Measurements from ENCODE around the gene LAMA3. TPM values are rescaled to one million over a fixed set of nuclear protein-coding genes. Genes with fewer than 3 reads are reported as not detected.

LAMA3 gene
- total and polyA plus RNA-seq, 10 donors = 1.3 to 7.1 (median 3.0) TPM

DNA sequence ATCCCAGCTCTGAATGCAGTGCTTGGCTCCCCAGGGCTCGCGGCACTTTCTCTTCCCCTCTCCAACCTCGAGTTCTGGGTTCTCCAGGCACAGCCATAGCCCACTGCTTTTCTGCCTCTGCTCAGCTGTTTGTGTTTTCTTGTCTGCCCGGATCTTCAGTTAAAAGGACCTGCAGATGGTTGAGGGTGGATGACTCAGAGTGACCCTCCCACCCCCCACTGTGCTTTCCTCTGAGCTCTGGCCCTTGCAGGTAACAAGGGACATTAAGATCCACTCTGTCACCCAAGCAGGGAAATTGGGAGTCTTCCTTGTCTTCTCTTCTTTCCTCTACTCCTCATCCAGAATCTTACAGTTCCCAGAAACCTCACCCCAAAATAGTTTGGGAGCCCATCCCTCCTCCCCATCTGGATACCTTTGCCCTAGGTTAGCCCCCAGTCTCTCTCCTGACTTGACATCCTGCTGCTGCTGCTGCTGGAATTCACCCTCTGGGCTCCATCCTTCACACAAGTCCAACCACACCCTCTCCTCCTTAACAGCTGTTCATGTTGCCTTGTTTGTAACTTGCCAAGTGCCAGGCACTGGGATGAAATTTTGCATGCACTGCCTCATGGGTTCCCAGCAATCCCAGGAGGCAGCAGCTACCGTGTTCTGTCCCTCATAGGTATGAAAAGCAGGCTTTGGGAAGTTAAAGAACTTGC lies 167.4 kb downstream of the LAMA3 start:
- intact Hi-C loops (cut with DNase I; ENCODE audit: low total_unique reads) = no loop called here
- TF ChIP-seq CTCF (IDR thresholded peaks at IDR 0.05 in 8 of 11, conservative IDR thresholded peaks at IDR 0.05 in 3 of 11) = no peak
- no peak for TF ChIP-seq POLR2AphosphoS5 (IDR thresholded peaks at IDR 0.05)
- TF ChIP-seq POLR2A (IDR thresholded peaks at IDR 0.05) = no peak
- whole genome bisulfite sequencing, 5 donors = 72 to 81% (median 80%) methylated on average over 5 of the region's 5 CpGs

DNA sequence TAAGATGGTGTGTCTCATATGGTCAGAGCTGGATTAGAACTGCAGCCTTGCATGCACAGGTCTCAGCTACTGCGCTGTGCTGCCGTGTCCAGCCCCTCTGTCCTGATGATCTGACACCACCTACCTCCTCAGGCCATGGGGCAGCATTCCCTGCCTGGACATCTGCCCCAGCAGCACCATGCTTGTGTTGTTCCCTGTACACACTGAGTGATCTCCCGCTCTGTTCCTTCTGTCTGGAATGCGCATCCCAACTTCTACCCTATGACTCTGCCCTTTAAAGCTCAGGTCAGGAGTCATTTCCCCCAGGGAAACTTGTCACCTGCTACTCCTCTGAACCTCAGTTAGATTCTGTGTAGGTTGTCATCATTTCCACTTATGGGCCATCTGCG lies 167.9 kb downstream of the LAMA3 start:
- TF ChIP-seq POLR2AphosphoS5 (IDR thresholded peaks at IDR 0.05) = no peak
- no peak for DNase-seq
- H3K27me3 ChIP-seq (replicated peaks in 1 of 7) = no peaks in the 10 kb centered on the region
- intact Hi-C loops (cut with DNase I; ENCODE audit: low total_unique reads) = no loop called here
- peaks cover 0 to 44% (median 16%) of the 10 kb centered on the region in 6 donors for H3K4me1 ChIP-seq
- no peak overlapping the region for H3K4me3 ChIP-seq
- no peak overlapping the region for H3K27ac ChIP-seq
- no peaks in the 10 kb centered on the region for H3K9me3 ChIP-seq
- H3K36me3 ChIP-seq = no peaks in the 10 kb centered on the region
- WGBS, 5 donors = 87 to 100% (median 98%) methylated on average over 5 of the region's 5 CpGs

More for the DNA sequence above, 167.4 kb downstream of the LAMA3 start:
- H3K9me3 ChIP-seq = no peaks in the 10 kb centered on the region
- peaks cover 0 to 42% (median 12%) of the 10 kb centered on the region in 6 donors for H3K4me1 ChIP-seq
- no peak overlapping the region for H3K4me3 ChIP-seq
- no peaks in the 10 kb centered on the region for H3K36me3 ChIP-seq
- H3K27ac ChIP-seq = no peak overlapping the region
- no peaks in the 10 kb centered on the region for H3K27me3 ChIP-seq (replicated peaks in 1 of 7)
- no peak for DNase-seq

DNA sequence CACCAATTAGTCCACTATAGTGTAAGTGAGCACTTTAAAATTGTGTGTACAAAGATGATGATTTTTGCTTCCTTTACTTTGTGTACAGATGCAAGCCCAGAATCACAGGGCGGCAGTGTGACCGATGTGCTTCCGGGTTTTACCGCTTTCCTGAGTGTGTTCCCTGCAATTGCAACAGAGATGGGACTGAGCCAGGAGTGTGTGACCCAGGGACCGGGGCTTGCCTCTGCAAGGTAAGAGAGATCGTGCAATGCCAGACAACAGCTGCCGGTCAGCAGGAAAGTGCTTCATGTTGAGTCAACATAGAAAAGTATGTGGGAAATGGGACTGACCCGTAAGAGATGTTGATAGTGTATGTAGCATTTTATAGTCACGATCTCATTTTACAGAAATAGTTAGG lies 168.5 kb downstream of the LAMA3 start:
- no peaks in the 10 kb centered on the region for H3K27me3 ChIP-seq (replicated peaks in 1 of 7)
- TF ChIP-seq POLR2A (IDR thresholded peaks at IDR 0.05) (no peak), POLR2AphosphoS5 (IDR thresholded peaks at IDR 0.05) (no peak), CTCF (IDR thresholded peaks at IDR 0.05 in 8 of 11, conservative IDR thresholded peaks at IDR 0.05 in 3 of 11) (no peak)
- no peak for DNase-seq
- no peaks in the 10 kb centered on the region for H3K36me3 ChIP-seq
- no peaks in the 10 kb centered on the region for H3K9me3 ChIP-seq
- H3K4me3 ChIP-seq = no peak overlapping the region
- H3K27ac ChIP-seq = no peak overlapping the region
- intact Hi-C loops (cut with DNase I; ENCODE audit: low total_unique reads) = no loop called here
- peaks cover 0 to 44% (median 16%) of the 10 kb centered on the region in 6 donors for H3K4me1 ChIP-seq
- 81 to 93% (median 88%) methylated on average over 9 of the region's 9 CpGs for WGBS, 5 donors

- Histone ChIP-seq H3K36me3 (no peaks in the 10 kb centered on the region), H3K4me3 (no peak overlapping the region), H3K27me3 (replicated peaks in 1 of 7) (no peaks in the 10 kb centered on the region), H3K4me1 (peaks cover 0 to 54% (median 17%) of the 10 kb centered on the region in 6 donors), H3K9me3 (no peaks in the 10 kb centered on the region), H3K27ac (peak overlapping the region in 2 of 8 donors; percentile 24 to 48)
- TF ChIP-seq CTCF (IDR thresholded peaks at IDR 0.05 in 8 of 11, conservative IDR thresholded peaks at IDR 0.05 in 3 of 11) (no peak), POLR2AphosphoS5 (IDR thresholded peaks at IDR 0.05) (no peak), POLR2A (IDR thresholded peaks at IDR 0.05) (no peak)
- WGBS, 5 donors = 62 to 88% (median 77%) methylated on average over 3 of the region's 3 CpGs
- no peak for DNase-seq
- intact Hi-C loops (cut with DNase I; ENCODE audit: low total_unique reads) = no loop called here
These were observed 170.4 kb downstream of the LAMA3 start for GRCh38 chr18:23859466-23860336.

Data from spleen (tissue), 11 donors.